Naive B cell (primary cell): ENCODE results near the gene LPO. TPM values are rescaled to one million over a fixed set of nuclear protein-coding genes. Genes with fewer than 3 reads are reported as not detected.

Experiments
- ATAC-seq, 2 donors: fragments of 150-1000 bp; cut with Tn5 transposase; 2 replicates each; pipeline ENCODE4 v1.10.0; 2021; ENCODE audit warnings: low read depth in 2 of 2, mild to moderate bottlenecking in 2 of 2, moderate library complexity in 2 of 2
- DNase-seq: peaks from one replicate; pipeline ENCODE4 v3.0.0; 2022
- H3K27ac Mint-ChIP-seq, 6 donors: one replicate each; pipeline ENCODE4 v1.8.0; 2020 to 2022; ENCODE audit warnings: mild to moderate bottlenecking in 6 of 6, mixed read lengths in 6 of 6, moderate library complexity in 5 of 6, inconsistent platforms in 2 of 6
- H3K27me3 Mint-ChIP-seq, 3 donors: one replicate each; pipeline ENCODE4 v1.8.0; 2021 to 2022; ENCODE audit warnings: mixed read lengths in 3 of 3, mild to moderate bottlenecking in 1 of 3
- H3K36me3 Mint-ChIP-seq, 2 donors: one replicate each; pipeline ENCODE4 v1.8.0; 2020 to 2022; ENCODE audit warnings: mixed read lengths in 2 of 2, inconsistent platforms in 1 of 2, mild to moderate bottlenecking in 1 of 2
- H3K4me1 Mint-ChIP-seq, 3 donors: one replicate each; pipeline ENCODE4 v1.8.0; 2020 to 2022; ENCODE audit warnings: mixed read lengths in 3 of 3, inconsistent platforms in 1 of 3, mild to moderate bottlenecking in 1 of 3, moderate library complexity in 1 of 3
- H3K4me3 Mint-ChIP-seq, 8 donors: one replicate each; pipeline ENCODE4 v1.8.0; 2020 to 2022; ENCODE audit warnings: mild to moderate bottlenecking in 8 of 8, mixed read lengths in 8 of 8, moderate library complexity in 8 of 8, inconsistent platforms in 2 of 8
- H3K9me3 Mint-ChIP-seq, 7 donors: one replicate each; pipeline ENCODE4 v1.8.0; 2020 to 2022; ENCODE audit warnings: mixed read lengths in 7 of 7, mild to moderate bottlenecking in 5 of 7, inconsistent platforms in 2 of 7, moderate library complexity in 1 of 7
- polyA plus RNA-seq, 6 donors: library from polyadenylated mRNA; unstranded; fragments of 300-500 nt; fragmentation: Illumina TruSeq; gene quantifications; one replicate each; pipeline ENCODE4 v1.2.3, GENCODE V29; 2021; ENCODE audit warnings: low read depth in 6 of 6

The LPO gene
- polyA plus RNA-seq, 6 donors from 2014 or later: not detected

DNA sequence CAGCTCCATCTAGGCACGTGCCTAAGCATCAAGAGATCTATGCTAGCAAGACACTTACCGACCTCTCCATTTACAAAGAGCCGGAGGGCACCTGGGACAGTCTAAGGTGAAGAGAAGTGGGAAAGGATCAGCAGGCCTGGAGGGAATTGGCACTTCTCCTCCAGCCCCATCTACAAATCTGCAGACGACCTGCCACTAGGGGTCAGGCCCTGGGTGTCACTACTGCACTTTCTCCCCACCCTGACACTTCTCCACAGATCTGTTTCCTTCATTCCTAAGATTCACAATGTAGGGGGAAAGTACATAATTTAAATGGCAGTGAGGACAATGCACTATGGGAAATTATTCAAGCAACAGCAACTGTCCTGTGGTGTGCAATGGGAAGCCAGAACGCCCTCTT, 27.5 kb upstream of the LPO start:
- ATAC-seq (no peak), DNase-seq (no peak)
- no peaks in the 10 kb centered on the region for H3K4me1 Mint-ChIP-seq
- peak overlapping the region in 2 of 6 donors; percentile 33 to 55 for H3K27ac Mint-ChIP-seq
- H3K36me3 Mint-ChIP-seq: peaks cover 20 to 24% of the 10 kb centered on the region in 2 donors
- H3K27me3 Mint-ChIP-seq: no peaks in the 10 kb centered on the region
- no peaks in the 10 kb centered on the region for H3K9me3 Mint-ChIP-seq
- no peak overlapping the region for H3K4me3 Mint-ChIP-seq

DNA sequence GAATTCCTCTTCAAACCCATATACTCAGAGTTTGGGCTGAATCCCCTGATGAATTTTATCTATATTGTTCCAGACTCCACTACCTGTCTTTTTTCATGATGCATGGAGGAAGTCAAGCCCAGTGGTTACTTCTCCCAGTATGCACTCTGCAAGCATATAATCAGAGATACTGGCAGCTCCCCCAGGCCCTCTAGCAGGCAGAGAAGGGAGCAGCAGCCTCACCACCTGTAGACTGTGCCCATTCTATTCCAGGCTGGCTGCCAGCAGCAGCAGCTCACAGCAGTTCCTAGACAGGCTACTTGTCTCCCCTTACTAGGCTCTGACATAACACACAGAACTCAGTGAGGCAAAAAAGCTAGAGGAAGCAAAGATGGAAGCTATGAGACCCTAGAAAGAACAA, 22.7 kb upstream of the LPO start:
- no peak for ATAC-seq

DNA sequence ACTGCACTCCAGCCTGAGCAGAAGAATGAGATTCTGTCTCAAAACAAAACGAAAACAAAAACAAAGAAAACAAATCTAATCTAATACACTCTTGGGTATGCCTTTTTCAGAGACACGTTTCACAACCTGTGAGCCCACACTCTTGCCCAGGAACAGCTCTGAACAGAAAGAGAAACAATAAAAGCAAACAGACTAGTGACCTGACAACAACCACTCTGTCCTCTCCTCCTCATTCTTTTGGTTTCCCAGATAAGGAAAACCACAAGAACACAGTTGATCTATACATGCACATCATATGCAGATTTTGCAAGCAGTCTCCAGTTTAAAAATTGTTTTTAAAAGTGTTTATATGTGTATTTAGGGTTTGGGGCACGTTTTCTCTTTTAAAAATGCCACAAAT, 20.6 kb upstream of the LPO start:
- Mint-ChIP-seq H3K27me3 (no peaks in the 10 kb centered on the region), H3K27ac (peak overlapping the region in 5 of 6 donors; percentile 18 to 96 (median 72)), H3K9me3 (no peaks in the 10 kb centered on the region), H3K36me3 (peaks cover 3 to 10% of the 10 kb centered on the region in 2 donors), H3K4me3 (peak overlapping the region in 6 of 8 donors; percentile 17 to 87 (median 50)), H3K4me1 (peaks cover 15 to 25% (median 15%) of the 10 kb centered on the region in 3 donors)
- no peak for DNase-seq
- no peak for ATAC-seq

More for the DNA sequence above, 22.7 kb upstream of the LPO start:
- peak overlapping the region in 1 of 8 donors; percentile 49 for H3K4me3 Mint-ChIP-seq
- H3K4me1 Mint-ChIP-seq: peaks cover 15 to 25% (median 15%) of the 10 kb centered on the region in 3 donors
- H3K9me3 Mint-ChIP-seq: no peaks in the 10 kb centered on the region
- DNase-seq: no peak
- H3K36me3 Mint-ChIP-seq: peaks cover 4 to 10% of the 10 kb centered on the region in 2 donors
- no peaks in the 10 kb centered on the region for H3K27me3 Mint-ChIP-seq
- peak overlapping the region in 3 of 6 donors; percentile 7 to 96 (median 26) for H3K27ac Mint-ChIP-seq

DNA sequence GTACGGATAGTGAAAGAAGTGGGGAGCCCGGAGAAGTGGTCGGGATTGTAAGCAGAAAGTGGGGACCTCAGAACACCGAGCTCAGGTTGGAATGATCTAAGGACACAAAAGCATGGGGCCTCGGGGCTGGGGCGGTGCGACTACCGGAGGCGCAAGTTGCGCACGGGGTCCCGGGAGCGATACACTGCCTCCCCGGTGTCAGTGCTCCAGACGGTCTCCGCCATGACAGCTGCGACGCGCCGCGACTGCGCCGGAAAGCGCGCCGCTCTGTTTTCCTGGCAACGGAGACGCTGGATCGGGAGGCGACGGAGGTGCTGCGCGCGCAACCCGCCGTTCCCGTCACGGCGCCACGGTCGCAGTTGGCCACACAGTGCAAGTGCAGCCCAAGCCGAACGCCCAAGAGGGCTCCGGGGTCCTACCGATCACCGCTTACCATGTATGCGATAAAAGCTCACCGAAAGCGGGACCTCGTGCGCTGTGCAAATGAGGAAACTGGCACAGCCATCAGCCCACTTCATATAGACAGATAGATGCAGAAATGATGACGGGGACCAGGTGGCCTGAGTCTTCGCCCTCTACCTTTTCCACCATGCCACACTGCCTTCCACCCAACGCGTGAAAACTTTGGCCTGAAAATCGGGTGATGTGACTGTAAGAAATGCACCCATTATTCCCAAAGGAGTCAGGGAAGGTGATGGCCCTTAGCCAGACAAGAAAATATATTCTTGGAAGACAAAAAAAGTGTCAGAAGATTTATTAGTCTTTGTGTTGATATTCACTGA, 19.2 kb upstream of the LPO start, which contains the start of gene MKS1:
MKS1 (minus strand) TSS at position 249 of the 782 bp plus-strand sequence; CDS start at position 224, 25 bp downstream.
- H3K9me3 Mint-ChIP-seq: no peaks in the 10 kb centered on the region
- peak; percentile 92 to 94 for ATAC-seq
- peaks cover 0 to under 1% of the 10 kb centered on the region in 2 donors for H3K36me3 Mint-ChIP-seq
- peak within 1 kb of the TSS; percentile 96 to 99 (median 97) for H3K27ac Mint-ChIP-seq
- peak within 1 kb of the TSS; percentile 86 to 99 (median 96) for H3K4me3 Mint-ChIP-seq
- peaks cover 0 to 1% (median 0%) of the 10 kb centered on the region in 3 donors for H3K27me3 Mint-ChIP-seq
- peaks cover 15 to 25% (median 15%) of the 10 kb centered on the region in 3 donors for H3K4me1 Mint-ChIP-seq
- peak; percentile 90 for DNase-seq

DNA sequence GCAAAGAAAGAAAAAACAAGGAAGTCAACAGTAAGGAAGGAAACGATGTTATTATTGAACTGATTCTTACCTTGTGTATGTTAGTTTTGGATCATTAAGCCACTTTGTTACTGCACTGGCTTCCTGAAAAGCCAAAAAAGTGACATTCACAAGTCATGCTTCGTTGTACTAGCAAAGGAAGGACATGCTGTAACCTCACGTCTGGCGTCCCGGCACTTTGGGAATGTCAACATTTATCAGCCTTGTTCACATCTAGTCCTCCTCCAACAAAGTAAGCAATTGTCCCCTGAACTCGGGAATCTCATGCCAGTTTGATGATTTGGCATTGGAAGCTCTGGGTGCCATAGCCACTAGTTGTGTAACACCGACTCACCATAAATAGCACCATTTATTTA, 18.6 kb upstream of the LPO start:
- peaks cover 15 to 25% (median 15%) of the 10 kb centered on the region in 3 donors for H3K4me1 Mint-ChIP-seq
- ATAC-seq (no peak), DNase-seq (no peak)
- peak overlapping the region; percentile 86 to 99 (median 96) for H3K4me3 Mint-ChIP-seq
- no peaks in the 10 kb centered on the region for H3K36me3 Mint-ChIP-seq
- H3K27ac Mint-ChIP-seq: peak overlapping the region; percentile 96 to 99 (median 97)
- H3K27me3 Mint-ChIP-seq: peaks cover 0 to 7% (median 0%) of the 10 kb centered on the region in 3 donors
- H3K9me3 Mint-ChIP-seq: no peaks in the 10 kb centered on the region

GRCh38 chr17:58224315-58224714, 14.1 kb upstream of the LPO start:
- Mint-ChIP-seq H3K36me3 (no peaks in the 10 kb centered on the region), H3K27me3 (peaks cover 18 to 39% (median 19%) of the 10 kb centered on the region in 3 donors), H3K27ac (no peak overlapping the region), H3K4me1 (peaks cover 4 to 9% (median 7%) of the 10 kb centered on the region in 3 donors), H3K4me3 (no peak overlapping the region), H3K9me3 (no peaks in the 10 kb centered on the region)
- DNase-seq: no peak
- no peak for ATAC-seq

DNA sequence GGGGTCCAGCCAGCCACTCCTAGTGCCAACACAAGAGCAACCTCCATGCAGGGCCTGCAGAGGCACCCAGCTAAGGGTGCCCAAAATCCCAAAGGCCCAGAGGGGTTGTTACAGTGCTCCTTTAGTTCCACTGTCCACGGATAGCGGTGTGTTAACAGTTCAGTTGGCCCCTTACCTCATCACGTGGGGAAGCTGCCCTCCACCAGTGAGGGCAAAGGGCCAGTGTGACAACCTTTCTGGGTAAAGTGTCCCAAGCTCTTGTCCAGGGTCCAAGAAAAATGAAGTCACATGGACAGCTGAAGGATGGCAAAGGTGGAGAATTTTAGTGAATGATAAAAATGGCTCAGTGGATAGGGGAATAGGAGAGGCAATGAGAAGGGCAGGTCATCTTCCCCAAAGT, 10.7 kb upstream of the LPO start:
- Mint-ChIP-seq H3K4me1 (peaks cover 8 to 11% (median 9%) of the 10 kb centered on the region in 3 donors), H3K27me3 (peaks cover 18 to 40% (median 19%) of the 10 kb centered on the region in 3 donors), H3K9me3 (no peaks in the 10 kb centered on the region)

DNA sequence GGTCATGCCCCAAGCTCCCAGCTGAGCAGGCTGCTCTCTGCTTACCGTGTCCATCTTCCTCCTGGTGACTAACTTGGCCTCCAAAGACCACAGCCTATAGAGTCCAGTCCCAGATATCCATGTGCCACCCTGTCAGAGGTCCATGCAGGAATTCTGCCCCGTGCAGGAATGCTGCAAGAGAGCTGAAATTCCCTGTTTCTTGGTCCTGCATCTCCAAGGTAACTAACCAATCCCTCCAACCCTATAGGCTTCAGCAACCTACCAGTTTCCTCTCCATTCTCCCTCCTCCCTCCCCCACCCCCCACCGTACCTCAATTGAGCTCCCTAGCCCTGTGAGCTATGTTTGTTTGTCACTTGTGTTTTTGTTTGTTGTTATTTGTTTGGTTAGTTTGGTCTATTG, 9.7 kb upstream of the LPO start:
- Mint-ChIP-seq H3K9me3 (no peaks in the 10 kb centered on the region), H3K4me3 (no peak overlapping the region), H3K27me3 (peaks cover 19 to 40% (median 21%) of the 10 kb centered on the region in 3 donors), H3K27ac (no peak overlapping the region), H3K36me3 (no peaks in the 10 kb centered on the region), H3K4me1 (peaks cover 15 to 19% (median 16%) of the 10 kb centered on the region in 3 donors)
- no peak for ATAC-seq
- DNase-seq: no peak

More for the DNA sequence above, 10.7 kb upstream of the LPO start:
- ATAC-seq: no peak
- no peaks in the 10 kb centered on the region for H3K36me3 Mint-ChIP-seq
- no peak overlapping the region for H3K27ac Mint-ChIP-seq
- no peak for DNase-seq
- H3K4me3 Mint-ChIP-seq: no peak overlapping the region

GRCh38 chr17:58229384-58229783, 9.0 kb upstream of the LPO start:
- Mint-ChIP-seq H3K4me1 (peaks cover 17 to 25% (median 18%) of the 10 kb centered on the region in 3 donors), H3K4me3 (no peak overlapping the region), H3K36me3 (no peaks in the 10 kb centered on the region), H3K27me3 (peaks cover 19 to 37% (median 22%) of the 10 kb centered on the region in 3 donors), H3K27ac (no peak overlapping the region), H3K9me3 (no peaks in the 10 kb centered on the region)
- ATAC-seq (no peak), DNase-seq (no peak)

- Mint-ChIP-seq H3K27me3 (peaks cover 19 to 33% (median 22%) of the 10 kb centered on the region in 3 donors), H3K4me1 (peaks cover 17 to 25% (median 18%) of the 10 kb centered on the region in 3 donors), H3K9me3 (no peaks in the 10 kb centered on the region), H3K36me3 (no peaks in the 10 kb centered on the region), H3K27ac (no peak overlapping the region), H3K4me3 (no peak overlapping the region)
- DNase-seq: no peak
- no peak for ATAC-seq
Observed at GRCh38 chr17:58229881-58230280, 8.5 kb upstream of the LPO start.

- peak overlapping the region in 4 of 6 donors; percentile 20 to 70 (median 41) for H3K27ac Mint-ChIP-seq
- H3K4me1 Mint-ChIP-seq: peaks cover 17 to 27% (median 18%) of the 10 kb centered on the region in 3 donors
- peak overlapping the region in 5 of 8 donors; percentile 5 to 65 (median 31) for H3K4me3 Mint-ChIP-seq
- H3K36me3 Mint-ChIP-seq: no peaks in the 10 kb centered on the region
- ATAC-seq (no peak), DNase-seq (no peak)
- no peaks in the 10 kb centered on the region for H3K9me3 Mint-ChIP-seq
- peaks cover 17 to 37% (median 19%) of the 10 kb centered on the region in 3 donors for H3K27me3 Mint-ChIP-seq
Observed at GRCh38 chr17:58231641-58232040, 6.7 kb upstream of the LPO start.

DNA sequence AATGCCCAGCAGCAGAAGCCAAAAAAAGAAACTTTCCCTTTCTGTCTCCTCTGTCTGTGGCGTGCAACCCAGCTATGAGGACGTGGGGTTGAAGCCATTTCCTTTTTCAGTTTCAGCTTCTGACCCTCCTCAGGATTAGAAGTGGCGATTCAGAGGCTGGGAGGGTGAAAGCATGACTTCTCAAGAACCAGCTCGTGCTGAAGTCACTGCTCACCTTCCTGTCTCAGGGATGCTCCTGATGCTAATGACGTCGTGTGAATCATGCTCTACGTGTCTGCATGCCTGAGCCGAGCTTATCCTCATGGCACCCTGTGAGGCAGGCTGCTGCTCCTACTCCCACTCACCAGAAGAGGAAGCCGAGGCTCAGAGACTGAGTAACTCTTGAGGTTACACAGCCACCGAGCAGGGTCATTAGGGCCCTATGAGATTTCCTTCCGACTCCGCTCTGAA, 5.7 kb upstream of the LPO start:
- Mint-ChIP-seq H3K4me1 (peaks cover 17 to 27% (median 18%) of the 10 kb centered on the region in 3 donors), H3K4me3 (peak overlapping the region in 6 of 8 donors; percentile 25 to 81 (median 32)), H3K36me3 (no peaks in the 10 kb centered on the region), H3K9me3 (no peaks in the 10 kb centered on the region), H3K27me3 (peaks cover 9 to 28% (median 13%) of the 10 kb centered on the region in 3 donors), H3K27ac (peak overlapping the region; percentile 9 to 86 (median 68))
- ATAC-seq: peak; percentile 41 to 60
- DNase-seq: no peak

- peak; percentile 98 for ATAC-seq
- H3K4me3 Mint-ChIP-seq: peak overlapping the region in 4 of 8 donors; percentile 32 to 52 (median 46)
Observed at GRCh38 chr17:58233543-58233942, 4.8 kb upstream of the LPO start.

More at GRCh38 chr17:58233543-58233942, 4.8 kb upstream of the LPO start:
- peaks cover 17 to 27% (median 18%) of the 10 kb centered on the region in 3 donors for H3K4me1 Mint-ChIP-seq
- H3K36me3 Mint-ChIP-seq: no peaks in the 10 kb centered on the region
- DNase-seq: peak; percentile 54
- peak overlapping the region in 1 of 6 donors; percentile 43 for H3K27ac Mint-ChIP-seq
- H3K9me3 Mint-ChIP-seq: no peaks in the 10 kb centered on the region
- peaks cover 4 to 22% (median 9%) of the 10 kb centered on the region in 3 donors for H3K27me3 Mint-ChIP-seq
